SU-DHL-6 (cell line): Measurements from ENCODE around the gene LASP1NB.

Source experiments
- EZH2phosphoT487 ChIP-seq: fragments of 200-600 bp; sonication (generic), shearing (Covaris generic); conservative IDR thresholded peaks from 2 replicates; pipeline ENCODE4 v1.6.1; 2018; ENCODE audit warnings: mild to moderate bottlenecking, antibody characterized with exemption, low read length, moderate library complexity, mixed read lengths
- TF ChIP-seq, protein P1 (sequence below): fragments of 200-600 bp; sonication (generic); IDR thresholded peaks from one replicate; pipeline ENCODE4 v1.5.1; 2017; ENCODE audit warnings: antibody characterized with exemption, mild to moderate bottlenecking, low read length, moderate library complexity; ENCODE audit not compliant: insufficient read depth, poor library complexity, severe bottlenecking

DNA sequence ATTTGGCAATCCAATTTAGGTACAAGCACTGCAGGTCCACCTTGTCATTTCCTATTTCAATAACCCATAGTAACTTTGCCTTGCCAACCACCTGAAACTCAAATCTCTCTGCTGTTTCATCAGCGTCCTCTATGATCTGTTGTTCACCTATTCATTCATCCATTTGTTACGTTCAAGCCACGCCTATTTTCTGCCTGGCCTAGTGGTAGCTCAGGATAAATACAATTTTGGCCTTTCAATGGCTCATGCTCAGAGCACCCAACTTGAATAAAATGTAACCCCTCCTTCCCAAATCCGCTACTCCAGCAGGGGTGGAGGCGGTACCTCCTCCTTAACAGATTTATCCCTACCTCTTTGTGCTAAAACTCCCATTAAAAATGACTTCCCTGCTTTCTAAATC, 45.4 kb downstream of the LASP1NB start:
- TF ChIP-seq, protein P1, sequence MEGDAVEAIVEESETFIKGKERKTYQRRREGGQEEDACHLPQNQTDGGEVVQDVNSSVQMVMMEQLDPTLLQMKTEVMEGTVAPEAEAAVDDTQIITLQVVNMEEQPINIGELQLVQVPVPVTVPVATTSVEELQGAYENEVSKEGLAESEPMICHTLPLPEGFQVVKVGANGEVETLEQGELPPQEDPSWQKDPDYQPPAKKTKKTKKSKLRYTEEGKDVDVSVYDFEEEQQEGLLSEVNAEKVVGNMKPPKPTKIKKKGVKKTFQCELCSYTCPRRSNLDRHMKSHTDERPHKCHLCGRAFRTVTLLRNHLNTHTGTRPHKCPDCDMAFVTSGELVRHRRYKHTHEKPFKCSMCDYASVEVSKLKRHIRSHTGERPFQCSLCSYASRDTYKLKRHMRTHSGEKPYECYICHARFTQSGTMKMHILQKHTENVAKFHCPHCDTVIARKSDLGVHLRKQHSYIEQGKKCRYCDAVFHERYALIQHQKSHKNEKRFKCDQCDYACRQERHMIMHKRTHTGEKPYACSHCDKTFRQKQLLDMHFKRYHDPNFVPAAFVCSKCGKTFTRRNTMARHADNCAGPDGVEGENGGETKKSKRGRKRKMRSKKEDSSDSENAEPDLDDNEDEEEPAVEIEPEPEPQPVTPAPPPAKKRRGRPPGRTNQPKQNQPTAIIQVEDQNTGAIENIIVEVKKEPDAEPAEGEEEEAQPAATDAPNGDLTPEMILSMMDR = no peak
- TF ChIP-seq EZH2phosphoT487 = no peak
